Naive thymus-derived CD4-positive, alpha-beta T cell (primary cell): ENCODE results near the gene CACNG4. TPM values are rescaled to one million over a fixed set of nuclear protein-coding genes. Genes with fewer than 3 reads are reported as not detected.

Experiments used
- ATAC-seq: fragments of 150-1000 bp; cut with Tn5 transposase; 2 replicates; pipeline ENCODE4 v1.10.0; 2021; ENCODE audit warnings: mild to moderate bottlenecking, moderate library complexity
- CTCF ChIA-PET: fragments of 350-600 bp; sonication (Branson Sonifier 250); formaldehyde crosslinking; loops from one replicate; lab custom pipeline; 2021; ENCODE audit warnings: antibody characterized with exemption; lab: Charles Lee
- POLR2A ChIA-PET: fragments of 350-600 bp; sonication (Branson Sonifier 250); formaldehyde crosslinking; loops from one replicate; lab custom pipeline; 2021; ENCODE audit warnings: antibody characterized with exemption, inconsistent platforms; lab: Charles Lee
- DNase-seq, 9 donors: peaks; one replicate each; pipeline versions ENCODE4 v3.0.0 to v3.0.0-alpha.2; 2020 to 2022; ENCODE audit warnings: mixed read lengths in 1 of 9
- H3K27ac ChIP-seq: one replicate; pipeline ENCODE4 v1.7.0; 2013; ENCODE audit warnings: mild to moderate bottlenecking, low read depth, low read length, moderate library complexity
- H3K27me3 ChIP-seq, 2 donors: one replicate each; pipeline ENCODE4 v1.7.0; 2013; ENCODE audit warnings: low read length in 2 of 2, mild to moderate bottlenecking in 2 of 2, moderate library complexity in 2 of 2; ENCODE audit not compliant: control insufficient read depth in 2 of 2, insufficient read depth in 2 of 2
- H3K36me3 ChIP-seq, 3 experiments: 1 replicate in 2 of 3; 2 replicates in 1 of 3; pipeline ENCODE4 v1.7.0; 2013; ENCODE audit warnings: low read length in 3 of 3, mild to moderate bottlenecking in 3 of 3, moderate library complexity in 1 of 3; ENCODE audit not compliant: insufficient read depth in 3 of 3, control insufficient read depth in 2 of 3
- H3K4me1 ChIP-seq, 2 donors: one replicate each; pipeline ENCODE4 v1.7.0; 2013; ENCODE audit warnings: low read length in 2 of 2, mild to moderate bottlenecking in 2 of 2, moderate library complexity in 1 of 2; ENCODE audit not compliant: control insufficient read depth in 2 of 2, insufficient read depth in 2 of 2
- H3K4me3 ChIP-seq: 2 replicates; pipeline ENCODE4 v1.7.0; 2013; ENCODE audit warnings: mild to moderate bottlenecking, low read length
- H3K9me3 ChIP-seq, 3 experiments: 1 replicate in 2 of 3; 2 replicates in 1 of 3; pipeline ENCODE4 v1.7.0; 2013; ENCODE audit warnings: low read length in 3 of 3; ENCODE audit not compliant: control insufficient read depth in 2 of 3
- H3K27ac Mint-ChIP-seq, 9 donors: one replicate each; pipeline ENCODE4 v1.8.0; 2020 to 2022; ENCODE audit warnings: mixed read lengths in 9 of 9, mild to moderate bottlenecking in 8 of 9, moderate library complexity in 5 of 9, inconsistent platforms in 2 of 9
- H3K27me3 Mint-ChIP-seq, 5 donors: one replicate each; pipeline ENCODE4 v1.8.0; 2021 to 2022; ENCODE audit warnings: mixed read lengths in 5 of 5, mild to moderate bottlenecking in 1 of 5
- H3K36me3 Mint-ChIP-seq, 5 donors: one replicate each; pipeline ENCODE4 v1.8.0; 2020 to 2022; ENCODE audit warnings: mixed read lengths in 5 of 5, mild to moderate bottlenecking in 3 of 5, inconsistent platforms in 1 of 5
- H3K4me1 Mint-ChIP-seq, 7 donors: one replicate each; pipeline ENCODE4 v1.8.0; 2020 to 2022; ENCODE audit warnings: mixed read lengths in 7 of 7, mild to moderate bottlenecking in 3 of 7, inconsistent platforms in 1 of 7
- H3K4me3 Mint-ChIP-seq, 10 donors: one replicate each; pipeline ENCODE4 v1.8.0; 2020 to 2022; ENCODE audit warnings: mild to moderate bottlenecking in 10 of 10, mixed read lengths in 10 of 10, moderate library complexity in 6 of 10, inconsistent platforms in 2 of 10
- H3K9me3 Mint-ChIP-seq, 11 donors: one replicate each; pipeline ENCODE4 v1.8.0; 2020 to 2022; ENCODE audit warnings: mixed read lengths in 11 of 11, mild to moderate bottlenecking in 4 of 11, inconsistent platforms in 1 of 11, moderate library complexity in 1 of 11
- intact Hi-C, 2 donors: fragments of 100-400 bp; cut with micrococcal nuclease; formaldehyde crosslinking; loops; one replicate each; pipeline ENCODE4 v1.15.1; 2023
- polyA plus RNA-seq, 2 donors: library from polyadenylated mRNA; unstranded; fragments of 300-500 nt; fragmentation: Illumina TruSeq; gene quantifications; one replicate each; pipeline ENCODE4 v1.2.3, GENCODE V29; 2021
- total RNA-seq, 6 experiments: library from RNA in 5 of 6; stranded (reverse) in 5 of 6; gene quantifications; 1 replicate in 5 of 6; 2 replicates in 1 of 6; pipeline ENCODE4 v1.2.3 and lab custom pipeline; 2021 to 2026

CACNG4 gene
- total and polyA plus RNA-seq, 7 experiments from 2014 or later: not detected

GRCh38 chr17:67044940-67045339 is 80.4 kb downstream of the CACNG4 start:
- ChIA-PET CTCF (no interaction called here), POLR2A (no interaction called here)
- H3K27ac Mint-ChIP-seq: no peak overlapping the region
- H3K27me3 Mint-ChIP-seq: peaks cover 0 to 2% (median 0%) of the 10 kb centered on the region in 5 donors
- DNase-seq (no peak), ATAC-seq (no peak)
- intact Hi-C loops: no loop called here
- Histone ChIP-seq H3K9me3 (peaks cover 4 to 13% (median 9%) of the 10 kb centered on the region in 3 experiments), H3K27ac (no peak overlapping the region), H3K4me3 (no peak overlapping the region), H3K27me3 (no peaks in the 10 kb centered on the region), H3K36me3 (no peaks in the 10 kb centered on the region), H3K4me1 (no peaks in the 10 kb centered on the region)
- peaks cover 0 to 11% (median 2%) of the 10 kb centered on the region in 5 donors for H3K36me3 Mint-ChIP-seq
- H3K4me3 Mint-ChIP-seq: no peak overlapping the region
- H3K9me3 Mint-ChIP-seq: peaks cover 6 to 31% (median 19%) of the 10 kb centered on the region in 11 donors
- no peaks in the 10 kb centered on the region for H3K4me1 Mint-ChIP-seq

GRCh38 chr17:67046398-67046797 is 81.9 kb downstream of the CACNG4 start:
- Histone ChIP-seq H3K4me1 (no peaks in the 10 kb centered on the region), H3K27ac (no peak overlapping the region), H3K27me3 (no peaks in the 10 kb centered on the region), H3K9me3 (peaks cover 4 to 13% (median 9%) of the 10 kb centered on the region in 3 experiments), H3K36me3 (no peaks in the 10 kb centered on the region), H3K4me3 (no peak overlapping the region)
- Mint-ChIP-seq H3K4me1 (no peaks in the 10 kb centered on the region), H3K9me3 (peaks cover 6 to 31% (median 19%) of the 10 kb centered on the region in 11 donors), H3K27ac (no peak overlapping the region), H3K36me3 (peaks cover 0 to 11% (median 2%) of the 10 kb centered on the region in 5 donors), H3K4me3 (no peak overlapping the region), H3K27me3 (peaks cover 0 to 2% (median 0%) of the 10 kb centered on the region in 5 donors)
- ATAC-seq: no peak
- DNase-seq: no peak
- CTCF ChIA-PET: no interaction called here
- POLR2A ChIA-PET: no interaction called here
- intact Hi-C loops: no loop called here

GRCh38 chr17:67047382-67047781 is 82.9 kb downstream of the CACNG4 start:
- Histone ChIP-seq H3K4me3 (no peak overlapping the region), H3K4me1 (no peaks in the 10 kb centered on the region), H3K27ac (no peak overlapping the region), H3K27me3 (no peaks in the 10 kb centered on the region), H3K36me3 (no peaks in the 10 kb centered on the region), H3K9me3 (peaks cover 4 to 13% (median 9%) of the 10 kb centered on the region in 3 experiments)
- no peaks in the 10 kb centered on the region for H3K4me1 Mint-ChIP-seq
- CTCF ChIA-PET: interaction anchor here (0.6 kb wide), 1 partner anchor 1047 kb away, joined by 4 read pairs; no protein-coding TSS in a partner anchor
- H3K27me3 Mint-ChIP-seq: peaks cover 0 to 2% (median 0%) of the 10 kb centered on the region in 5 donors
- no peak overlapping the region for H3K4me3 Mint-ChIP-seq
- intact Hi-C loops: no loop called here
- POLR2A ChIA-PET: no interaction called here
- H3K27ac Mint-ChIP-seq: no peak overlapping the region
- H3K36me3 Mint-ChIP-seq: peaks cover 0 to 11% (median 2%) of the 10 kb centered on the region in 5 donors
- H3K9me3 Mint-ChIP-seq: peaks cover 6 to 31% (median 19%) of the 10 kb centered on the region in 11 donors
- DNase-seq: no peak
- no peak for ATAC-seq

- H3K36me3 Mint-ChIP-seq: peaks cover 0 to 11% (median 4%) of the 10 kb centered on the region in 5 donors
- H3K27ac ChIP-seq: no peak overlapping the region
- ATAC-seq: no peak
- H3K4me3 Mint-ChIP-seq: no peak overlapping the region
- H3K4me1 Mint-ChIP-seq: no peaks in the 10 kb centered on the region
- H3K9me3 ChIP-seq: peaks cover 4 to 13% (median 9%) of the 10 kb centered on the region in 3 experiments
- peaks cover 6 to 31% (median 19%) of the 10 kb centered on the region in 11 donors for H3K9me3 Mint-ChIP-seq
- no peak overlapping the region for H3K27ac Mint-ChIP-seq
- no peak overlapping the region for H3K4me3 ChIP-seq
- H3K27me3 ChIP-seq: no peaks in the 10 kb centered on the region
- ChIA-PET CTCF (no interaction called here), POLR2A (no interaction called here)
- no peak for DNase-seq
- intact Hi-C loops: no loop called here
- no peaks in the 10 kb centered on the region for H3K36me3 ChIP-seq
- peaks cover 0 to 2% (median 0%) of the 10 kb centered on the region in 5 donors for H3K27me3 Mint-ChIP-seq
- no peaks in the 10 kb centered on the region for H3K4me1 ChIP-seq
Observed at GRCh38 chr17:67049025-67049739, 84.7 kb downstream of the CACNG4 start.

GRCh38 chr17:67050066-67050465 is 85.6 kb downstream of the CACNG4 start:
- Histone ChIP-seq H3K4me1 (no peaks in the 10 kb centered on the region), H3K27ac (no peak overlapping the region), H3K27me3 (no peaks in the 10 kb centered on the region), H3K9me3 (peaks cover 4 to 13% (median 9%) of the 10 kb centered on the region in 3 experiments), H3K36me3 (no peaks in the 10 kb centered on the region), H3K4me3 (no peak overlapping the region)
- Mint-ChIP-seq H3K4me1 (no peaks in the 10 kb centered on the region), H3K9me3 (peaks cover 6 to 31% (median 19%) of the 10 kb centered on the region in 11 donors), H3K27me3 (peaks cover 0 to 2% (median 0%) of the 10 kb centered on the region in 5 donors), H3K36me3 (peaks cover 2 to 11% (median 4%) of the 10 kb centered on the region in 5 donors), H3K27ac (no peak overlapping the region), H3K4me3 (no peak overlapping the region)
- no peak for ATAC-seq
- intact Hi-C loops: no loop called here
- ChIA-PET CTCF (no interaction called here), POLR2A (no interaction called here)
- DNase-seq: no peak

GRCh38 chr17:67050471-67051154 is 86.1 kb downstream of the CACNG4 start:
- Mint-ChIP-seq H3K4me3 (no peak overlapping the region), H3K27ac (no peak overlapping the region), H3K27me3 (peaks cover 0 to 2% (median 0%) of the 10 kb centered on the region in 5 donors), H3K4me1 (no peaks in the 10 kb centered on the region), H3K36me3 (peaks cover 2 to 11% (median 4%) of the 10 kb centered on the region in 5 donors), H3K9me3 (peaks cover 6 to 31% (median 19%) of the 10 kb centered on the region in 11 donors)
- no peaks in the 10 kb centered on the region for H3K27me3 ChIP-seq
- ChIA-PET CTCF (no interaction called here), POLR2A (no interaction called here)
- intact Hi-C loops: no loop called here
- peaks cover 4 to 13% (median 9%) of the 10 kb centered on the region in 3 experiments for H3K9me3 ChIP-seq
- DNase-seq: no peak
- no peaks in the 10 kb centered on the region for H3K4me1 ChIP-seq
- H3K4me3 ChIP-seq: no peak overlapping the region
- no peaks in the 10 kb centered on the region for H3K36me3 ChIP-seq
- no peak overlapping the region for H3K27ac ChIP-seq
- ATAC-seq: no peak
